ENCODE measurements around the gene PGAP6. TPM values are rescaled to one million over a fixed set of nuclear protein-coding genes. Genes with fewer than 3 reads are reported as not detected.
"Not testable (repeated sequence)": the region's sequence is repeated elsewhere in the genome, so short reads cannot be mapped to it uniquely, and the experiment has no call there.

PGAP6 gene
- total RNA-seq, 1 experiment from 2014 or later = 111 TPM

DNA sequence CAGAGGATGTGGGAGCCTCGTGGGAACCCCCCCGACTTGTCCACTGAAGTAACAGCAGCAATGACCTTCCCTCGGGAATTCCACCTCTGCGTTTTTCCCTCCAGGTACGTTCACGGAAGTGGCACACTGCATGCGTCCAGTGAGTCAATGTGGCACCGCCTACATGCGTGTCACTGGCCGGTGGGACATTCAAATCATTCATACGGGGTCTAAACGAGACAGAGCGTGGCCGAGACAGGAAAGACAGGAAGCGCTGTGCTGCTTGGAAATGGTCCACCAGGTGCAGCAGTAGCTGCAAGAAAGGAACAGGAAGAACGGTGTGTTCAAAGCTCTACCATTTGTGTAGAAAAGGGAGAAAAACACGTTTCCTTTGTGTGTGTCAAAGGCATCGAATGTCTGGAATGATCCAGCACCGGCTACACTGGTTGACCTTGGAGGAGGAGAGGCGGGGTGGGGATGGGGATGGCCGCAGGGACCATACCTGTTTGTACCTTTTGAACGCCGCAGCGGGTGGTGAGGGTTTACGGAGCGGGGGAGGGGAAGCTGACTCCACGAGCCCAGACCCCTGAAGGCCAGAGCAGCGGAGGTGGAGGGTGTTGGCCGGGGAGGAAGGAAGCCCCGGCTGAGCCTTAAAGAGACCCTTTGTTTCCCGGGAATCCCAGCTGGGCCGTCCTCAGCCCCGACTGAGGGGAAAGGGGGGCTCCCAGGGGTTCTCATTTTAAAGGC, 1.7 kb upstream of the PGAP6 start:
- DNase-seq (ENCODE audit: low read depth) = no peak

DNA sequence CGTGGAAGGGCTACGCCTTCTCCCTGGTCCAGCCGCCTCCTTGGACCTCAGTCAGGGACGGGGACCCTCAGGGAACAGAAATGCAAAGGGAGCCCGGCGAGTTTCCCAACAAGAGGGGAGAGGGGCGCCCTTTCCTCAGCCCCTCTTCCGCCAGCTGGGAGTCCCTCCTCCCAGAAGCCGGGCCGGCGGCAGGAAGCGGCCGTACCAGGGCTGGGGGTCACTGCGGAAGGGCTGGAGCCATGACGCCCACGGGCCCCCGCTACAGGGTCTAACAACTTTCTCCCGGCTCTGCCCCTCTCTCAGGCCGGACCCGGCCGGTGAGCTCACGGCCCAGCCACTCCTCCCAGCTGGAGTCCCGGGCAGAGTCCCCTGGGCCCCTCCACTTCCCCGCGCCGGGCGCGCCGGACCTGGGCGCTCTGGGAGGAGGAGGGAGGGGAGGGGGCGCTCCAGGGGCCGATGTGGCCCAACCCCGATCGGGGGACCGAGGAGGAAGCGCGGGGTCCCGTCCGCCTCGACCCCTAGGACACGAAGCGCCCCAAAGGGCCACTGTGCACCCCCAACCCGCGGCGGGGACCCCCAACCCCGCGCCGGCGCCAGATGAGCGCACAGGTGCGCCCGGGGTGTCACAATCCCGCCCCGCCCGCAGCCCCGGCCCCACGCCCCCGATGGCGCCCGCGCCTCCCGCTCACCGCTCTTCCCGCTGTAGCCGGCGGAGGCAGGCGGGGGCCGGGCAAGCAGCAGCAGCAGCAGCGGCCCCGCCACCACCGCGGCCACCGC, 578 bp downstream of the PGAP6 start:
- in situ Hi-C loops (cut with HindIII; ENCODE audit: low pct_unique_long_range_greater_than_20kb, low sequenced_read_pairs) = no loop called here
- DNase-seq (ENCODE audit: low read depth) = no peak

More for the DNA sequence above, 1.7 kb upstream of the PGAP6 start:
- in situ Hi-C loops (cut with HindIII; ENCODE audit: low pct_unique_long_range_greater_than_20kb, low sequenced_read_pairs) = no loop called here

DNA sequence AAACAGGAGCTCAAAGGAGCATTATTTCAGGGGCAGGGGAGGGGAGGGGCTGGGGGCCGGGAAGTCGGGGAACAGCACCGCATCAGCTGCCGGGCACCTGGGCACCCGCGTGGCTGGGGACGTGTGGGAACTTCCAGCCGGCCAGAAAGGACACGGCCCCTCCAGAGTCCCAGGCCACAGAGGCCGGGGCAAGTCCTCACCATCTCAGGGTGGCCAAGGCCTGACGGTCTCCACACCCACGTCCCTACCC, 1.1 kb downstream of the PGAP6 start:
- DNase-seq (ENCODE audit: low read depth) = no peak
- in situ Hi-C loops (cut with HindIII; ENCODE audit: low pct_unique_long_range_greater_than_20kb, low sequenced_read_pairs) = no loop called here

DNA sequence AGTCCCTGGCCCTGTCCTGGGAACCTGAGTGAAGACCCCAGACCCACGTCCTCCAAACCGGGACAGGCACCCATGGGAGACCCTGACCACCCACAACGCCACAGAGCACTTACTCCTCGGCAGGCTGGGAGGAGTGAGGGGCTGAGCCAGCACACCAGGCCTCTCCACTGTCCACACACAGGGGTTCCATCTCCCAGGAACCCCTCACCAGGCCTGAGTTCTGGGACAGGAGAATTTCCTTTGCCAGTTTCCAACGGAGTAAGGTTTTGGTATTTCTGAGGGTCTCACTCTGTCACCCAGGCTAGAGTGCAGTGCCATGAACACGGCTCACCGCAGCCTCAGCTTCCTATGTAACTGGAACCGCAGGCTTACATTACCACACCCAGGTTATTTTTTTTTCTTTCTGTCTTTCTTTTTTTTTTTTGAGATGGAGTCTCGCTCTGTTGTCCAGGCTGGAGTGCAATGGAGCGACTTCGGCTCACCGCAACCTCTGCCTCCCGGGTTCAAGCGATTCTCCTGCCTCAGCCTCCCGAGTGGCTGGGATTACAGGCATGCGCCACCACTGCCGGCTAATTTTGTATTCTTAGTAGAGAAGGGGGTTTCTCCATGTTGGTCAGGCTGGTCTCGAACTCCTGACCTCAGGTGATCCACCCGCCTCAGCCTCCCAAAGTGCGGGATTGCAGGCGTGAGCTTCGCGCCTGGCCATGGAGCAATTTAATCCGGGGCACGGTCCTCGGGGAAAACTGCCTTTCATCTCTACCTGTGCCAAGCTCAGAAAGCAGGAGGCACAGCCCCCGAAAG, 1.6 kb downstream of the PGAP6 start:
- no peak for DNase-seq (ENCODE audit: low read depth)
- in situ Hi-C loops (cut with HindIII; ENCODE audit: low pct_unique_long_range_greater_than_20kb, low sequenced_read_pairs) = no loop called here

DNA sequence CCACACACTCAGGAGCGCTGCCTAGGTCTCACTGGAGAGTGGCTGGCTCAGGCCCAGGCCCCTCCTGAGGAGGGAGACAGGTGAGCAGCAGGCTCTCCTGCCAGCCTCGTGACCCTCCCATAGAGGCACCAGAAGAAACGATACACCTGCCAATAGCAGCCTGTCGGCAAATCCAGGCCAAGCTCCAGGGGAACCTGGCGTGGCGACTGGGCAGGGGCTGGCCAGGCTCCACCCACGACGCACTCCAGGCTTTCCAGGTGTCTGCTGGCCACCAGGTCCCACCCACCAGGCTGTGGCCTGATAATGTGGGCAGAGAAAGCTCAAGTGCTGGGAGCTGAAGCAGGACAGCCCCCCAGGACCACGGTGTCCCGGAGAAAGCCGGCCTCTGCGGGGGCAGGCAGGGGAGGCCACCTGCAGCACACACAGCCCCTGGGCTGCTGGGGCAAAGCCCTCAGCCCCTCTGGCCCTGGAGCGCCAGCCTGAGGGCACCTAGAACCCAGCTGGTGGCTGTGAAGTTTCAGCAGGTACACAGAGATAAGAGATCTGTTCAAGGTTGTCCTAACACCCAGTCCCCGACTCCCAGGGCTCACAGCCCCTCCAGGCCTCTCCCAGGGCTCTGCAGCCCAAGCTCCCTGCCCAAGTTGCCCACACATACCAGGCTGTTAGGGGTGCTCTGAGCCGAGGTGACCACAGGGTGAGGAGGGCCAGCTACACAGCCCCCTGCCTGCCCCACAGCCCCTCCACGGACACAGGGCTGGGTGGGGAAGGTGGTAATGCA, 2.4 kb downstream of the PGAP6 start:
- DNase-seq (ENCODE audit: low read depth) = no peak
- in situ Hi-C loops (cut with HindIII; ENCODE audit: low pct_unique_long_range_greater_than_20kb, low sequenced_read_pairs) = no loop called here

DNA sequence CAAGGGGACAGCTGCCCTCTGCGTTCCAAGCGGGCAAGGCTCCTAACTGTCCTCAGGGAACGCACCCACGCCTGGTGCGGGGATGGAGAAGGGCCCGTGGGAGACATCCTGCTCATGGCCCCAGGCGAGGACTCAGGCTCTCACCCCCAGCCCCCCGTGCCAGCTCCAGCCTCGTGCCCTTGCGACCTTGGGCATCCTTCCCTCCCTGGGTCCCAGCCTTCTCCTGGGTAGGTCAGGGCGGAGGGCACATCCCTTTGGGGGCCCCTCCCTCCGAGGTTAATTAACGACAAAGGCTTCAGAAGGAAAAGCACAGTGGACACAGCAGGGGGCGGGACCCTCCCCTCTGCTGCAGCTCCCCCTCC, 3.0 kb downstream of the PGAP6 start:
- in situ Hi-C loops (cut with HindIII; ENCODE audit: low pct_unique_long_range_greater_than_20kb, low sequenced_read_pairs) = no loop called here
- no peak for DNase-seq (ENCODE audit: low read depth)

DNA sequence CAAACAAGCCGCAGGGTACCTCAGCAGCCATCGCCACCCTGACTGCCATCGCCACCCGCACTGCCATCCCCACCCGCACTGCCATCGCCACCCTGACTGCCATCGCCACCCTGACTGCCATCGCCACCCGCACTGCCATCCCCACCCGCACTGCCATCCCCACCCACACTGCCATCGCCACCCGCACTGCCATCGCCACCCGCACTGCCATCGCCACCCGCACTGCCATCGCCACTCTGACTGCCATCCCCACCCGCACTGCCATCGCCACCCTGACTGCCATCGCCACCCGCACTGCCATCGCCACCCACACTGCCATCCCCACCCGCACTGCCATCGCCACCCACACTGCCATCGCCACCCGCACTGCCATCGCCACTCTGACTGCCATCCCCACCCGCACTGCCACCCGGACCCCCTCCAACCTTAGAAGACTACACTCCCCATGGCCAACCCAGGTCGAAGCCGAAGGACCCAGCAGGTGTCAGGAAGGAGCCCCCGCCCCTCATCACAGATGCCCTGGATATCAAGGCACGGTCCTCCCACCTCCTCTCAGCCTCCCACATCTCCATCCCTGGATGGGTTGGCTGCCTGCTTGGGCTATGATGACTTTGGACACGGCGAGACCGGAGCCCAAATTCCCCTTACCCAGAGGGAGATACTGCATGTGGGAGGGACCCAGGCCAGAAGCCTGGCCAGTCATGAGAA, 3.5 kb downstream of the PGAP6 start:
- DNase-seq (ENCODE audit: low read depth); in situ Hi-C loops (cut with HindIII; ENCODE audit: low pct_unique_long_range_greater_than_20kb, low sequenced_read_pairs): not testable (repeated sequence)

DNA sequence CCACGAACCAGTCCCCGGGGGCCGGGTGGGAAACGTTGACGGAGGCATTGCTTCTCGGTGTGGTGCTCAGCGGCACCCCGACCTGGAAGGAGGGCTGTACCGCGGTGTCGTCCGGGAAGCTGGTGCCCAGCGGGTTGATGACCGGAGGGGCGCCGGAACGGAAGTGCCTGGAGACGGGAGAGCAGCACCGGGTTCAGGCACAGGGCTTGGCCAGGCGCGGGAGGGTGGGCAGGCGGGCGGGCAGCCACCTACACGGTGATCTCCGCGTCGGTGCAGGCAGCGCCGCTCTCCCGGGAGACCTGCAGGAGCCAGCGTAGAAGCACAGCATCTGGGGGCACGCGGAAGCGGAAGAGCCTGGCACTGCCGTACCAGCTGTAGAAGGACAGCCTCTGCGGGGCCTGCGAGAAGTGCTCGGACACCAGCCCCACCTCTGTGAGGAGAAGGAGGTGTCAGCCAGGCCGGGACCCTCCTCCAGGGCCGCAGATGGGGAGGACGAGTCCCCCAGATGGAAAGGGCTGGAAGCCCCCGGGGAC, 4.3 kb downstream of the PGAP6 start:
- DNase-seq (ENCODE audit: low read depth) = no peak
- in situ Hi-C loops (cut with HindIII; ENCODE audit: low pct_unique_long_range_greater_than_20kb, low sequenced_read_pairs) = no loop called here

DNA sequence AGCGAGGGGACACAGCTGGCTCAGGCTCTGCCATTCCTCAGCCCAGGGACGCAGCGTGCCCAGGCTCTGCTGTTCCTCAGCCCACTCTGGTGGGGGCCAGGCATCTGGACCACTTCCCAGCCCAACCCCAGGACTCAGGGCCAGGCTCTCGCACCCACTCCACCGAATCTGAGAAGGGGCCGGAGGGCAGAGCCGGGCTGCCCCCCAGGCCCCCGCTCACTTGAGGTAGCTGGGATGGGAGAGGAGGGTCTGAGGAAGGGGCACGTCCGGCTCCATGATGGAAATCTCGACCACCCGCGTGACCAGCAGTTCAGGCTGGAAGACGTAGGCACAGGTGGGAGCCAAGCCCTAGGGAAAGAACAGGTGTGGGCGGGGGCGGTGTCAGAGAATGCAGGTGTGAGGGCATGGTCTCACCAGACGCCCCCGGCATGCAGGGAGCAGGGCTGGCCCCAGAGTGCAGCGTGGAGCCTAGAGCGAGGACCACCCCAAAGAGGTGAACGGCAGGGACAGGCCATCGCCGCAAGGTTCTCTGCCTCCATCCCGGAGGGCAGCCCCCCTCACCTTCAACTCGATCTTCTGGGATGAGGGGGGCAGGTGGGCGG, 4.9 kb downstream of the PGAP6 start:
- DNase-seq (ENCODE audit: low read depth) = no peak
- in situ Hi-C loops (cut with HindIII; ENCODE audit: low pct_unique_long_range_greater_than_20kb, low sequenced_read_pairs) = no loop called here

DNA sequence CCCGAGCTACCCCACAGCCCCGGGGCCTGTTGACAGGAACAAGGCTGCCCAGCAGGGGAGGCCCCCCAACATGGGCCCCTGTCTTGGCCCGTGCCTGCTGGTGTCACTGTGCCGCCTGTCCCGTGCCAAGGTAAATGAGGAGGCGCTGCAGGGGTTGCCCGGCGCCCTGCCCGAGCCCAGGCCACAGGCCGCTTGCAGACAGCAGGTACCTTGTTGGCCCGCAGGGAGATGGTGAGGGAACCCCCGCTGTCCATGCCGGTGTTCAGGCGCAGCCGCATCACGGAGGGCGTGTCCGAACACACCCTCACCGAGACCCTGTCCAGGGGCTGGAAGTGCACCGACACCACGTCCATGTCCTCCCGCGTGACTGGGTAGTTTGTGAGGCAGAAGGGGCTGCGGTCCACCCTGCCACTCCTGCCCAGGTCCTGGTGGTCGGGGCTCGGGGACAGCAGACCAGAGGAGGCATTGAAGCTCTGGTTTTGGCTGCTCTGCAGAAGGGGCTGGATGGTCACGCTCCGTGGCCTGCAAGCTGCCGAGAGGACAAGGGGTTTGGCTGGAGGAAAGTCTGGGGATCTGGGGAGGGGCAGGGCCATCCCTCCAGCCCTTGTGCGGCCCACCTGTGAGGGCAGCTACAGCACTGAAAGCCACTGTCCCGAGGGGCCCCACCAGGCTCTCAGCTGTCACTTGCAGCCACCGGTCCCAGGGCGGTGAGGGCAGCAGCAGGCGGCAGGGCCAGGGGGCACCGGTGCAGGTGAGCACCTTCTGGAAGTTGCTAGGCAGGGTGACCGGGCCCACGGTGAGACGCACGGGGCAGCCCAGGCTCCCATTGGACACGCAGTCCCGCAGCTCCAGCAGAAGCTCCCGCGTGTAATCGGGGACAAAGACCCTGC, 5.6 kb downstream of the PGAP6 start:
- in situ Hi-C loops (cut with HindIII; ENCODE audit: low pct_unique_long_range_greater_than_20kb, low sequenced_read_pairs) = no loop called here
- no peak for DNase-seq (ENCODE audit: low read depth)

DNA sequence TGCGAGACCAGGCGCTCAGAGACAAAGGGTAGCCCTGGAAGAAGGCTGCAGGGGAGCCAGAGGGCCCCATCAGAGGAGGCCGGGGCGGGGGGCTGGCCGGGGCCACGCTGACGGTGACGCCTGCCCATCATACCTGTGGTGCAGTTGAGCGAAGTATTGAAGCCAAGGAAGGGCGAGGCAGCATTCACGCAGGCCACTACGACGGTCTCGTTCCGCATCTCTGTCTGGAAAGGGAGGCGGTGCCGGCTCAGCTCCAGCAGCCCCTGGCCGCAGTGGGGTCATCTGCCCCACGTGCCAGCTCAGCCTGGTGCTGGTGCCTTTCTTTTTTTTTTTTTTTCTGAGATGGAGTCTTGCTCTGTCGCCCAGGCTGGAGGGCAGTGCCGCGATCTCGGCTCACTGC, 6.6 kb downstream of the PGAP6 start:
- DNase-seq (ENCODE audit: low read depth) = no peak
- in situ Hi-C loops (cut with HindIII; ENCODE audit: low pct_unique_long_range_greater_than_20kb, low sequenced_read_pairs) = no loop called here

DNA sequence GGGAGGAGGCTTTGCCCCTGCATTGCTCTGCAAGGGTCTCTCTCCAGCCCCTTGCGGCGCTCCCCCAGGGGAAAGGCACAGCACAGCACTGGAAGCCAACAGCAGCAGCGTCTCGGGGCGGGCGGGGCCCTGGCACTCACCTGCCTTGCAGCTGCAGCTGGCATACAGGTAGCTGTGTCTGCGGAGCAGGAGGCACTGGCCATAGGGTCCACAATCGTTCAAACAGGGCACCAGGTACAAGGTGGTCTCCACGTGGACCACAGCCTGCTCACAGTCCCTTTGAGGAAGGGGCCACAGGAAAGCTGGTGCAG, 7.2 kb downstream of the PGAP6 start:
- in situ Hi-C loops (cut with HindIII; ENCODE audit: low pct_unique_long_range_greater_than_20kb, low sequenced_read_pairs) = no loop called here
- DNase-seq (ENCODE audit: low read depth) = no peak

DNA sequence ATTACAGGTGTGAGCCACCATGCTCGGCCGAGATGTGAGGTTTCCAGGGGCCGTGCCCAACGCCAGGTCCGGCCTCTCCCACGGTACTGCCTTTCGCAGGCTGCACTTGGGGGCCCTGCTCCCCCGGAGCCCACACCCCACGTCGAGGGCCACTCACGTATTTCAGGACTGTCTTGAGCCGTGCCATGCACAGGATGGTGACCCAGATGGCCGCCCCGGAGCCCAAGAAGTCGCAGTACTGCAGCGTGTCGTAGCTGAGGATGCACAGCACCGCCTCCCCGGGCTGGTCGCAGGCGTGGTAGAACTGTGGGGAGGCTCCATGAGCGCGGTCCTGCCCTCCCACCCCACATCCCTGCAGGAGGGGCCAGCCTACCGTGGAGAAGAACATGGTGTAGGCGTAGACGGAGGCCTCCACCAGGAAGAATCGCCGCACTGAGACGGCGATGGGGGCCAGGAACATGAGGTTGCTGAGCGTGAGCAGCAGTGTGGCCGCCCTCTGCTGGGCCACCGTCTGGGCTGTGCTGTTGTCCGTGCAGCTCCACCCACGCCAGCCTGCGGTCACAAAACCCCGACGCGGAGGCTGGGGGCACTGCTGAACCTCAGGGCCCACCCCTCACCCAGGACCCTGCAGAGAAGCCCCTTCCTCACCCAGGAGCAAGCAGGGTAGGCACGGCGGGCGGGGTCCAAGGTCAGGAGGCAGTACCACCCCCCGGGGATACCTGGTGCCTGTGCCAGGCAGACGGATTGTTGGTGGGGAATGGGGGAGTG, 7.7 kb downstream of the PGAP6 start:
- in situ Hi-C loops (cut with HindIII; ENCODE audit: low pct_unique_long_range_greater_than_20kb, low sequenced_read_pairs) = no loop called here
- DNase-seq (ENCODE audit: low read depth) = no peak

DNA sequence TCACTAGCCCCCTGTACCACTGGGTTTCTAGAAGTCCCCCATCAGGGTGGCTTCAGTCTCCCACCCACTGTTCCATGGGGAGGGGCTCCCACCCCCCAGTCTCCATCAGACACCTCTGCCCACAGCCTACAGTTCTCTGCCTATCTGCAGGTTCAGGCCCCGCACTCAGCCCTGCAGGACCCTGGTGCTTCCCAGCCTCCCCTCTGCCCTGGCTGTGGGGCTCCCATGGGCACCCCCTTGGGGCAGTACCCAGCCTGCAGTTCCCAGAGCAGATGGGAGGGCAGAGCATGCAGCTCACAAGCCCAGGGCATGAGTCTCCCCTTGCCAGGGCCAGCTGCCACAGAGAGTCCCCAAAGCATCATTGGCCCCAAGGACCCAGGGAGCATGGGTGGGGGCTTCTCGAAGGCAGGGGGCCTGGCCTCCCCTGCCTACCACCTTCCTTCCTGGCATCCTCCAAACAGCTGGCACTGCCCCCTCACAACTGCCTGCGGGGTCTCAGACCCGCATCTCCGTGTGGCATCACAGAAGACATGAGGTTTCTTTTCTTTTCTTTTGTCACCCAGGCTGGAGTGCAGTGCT, 8.7 kb downstream of the PGAP6 start:
- in situ Hi-C loops (cut with HindIII; ENCODE audit: low pct_unique_long_range_greater_than_20kb, low sequenced_read_pairs) = no loop called here
- DNase-seq (ENCODE audit: low read depth) = no peak

DNA sequence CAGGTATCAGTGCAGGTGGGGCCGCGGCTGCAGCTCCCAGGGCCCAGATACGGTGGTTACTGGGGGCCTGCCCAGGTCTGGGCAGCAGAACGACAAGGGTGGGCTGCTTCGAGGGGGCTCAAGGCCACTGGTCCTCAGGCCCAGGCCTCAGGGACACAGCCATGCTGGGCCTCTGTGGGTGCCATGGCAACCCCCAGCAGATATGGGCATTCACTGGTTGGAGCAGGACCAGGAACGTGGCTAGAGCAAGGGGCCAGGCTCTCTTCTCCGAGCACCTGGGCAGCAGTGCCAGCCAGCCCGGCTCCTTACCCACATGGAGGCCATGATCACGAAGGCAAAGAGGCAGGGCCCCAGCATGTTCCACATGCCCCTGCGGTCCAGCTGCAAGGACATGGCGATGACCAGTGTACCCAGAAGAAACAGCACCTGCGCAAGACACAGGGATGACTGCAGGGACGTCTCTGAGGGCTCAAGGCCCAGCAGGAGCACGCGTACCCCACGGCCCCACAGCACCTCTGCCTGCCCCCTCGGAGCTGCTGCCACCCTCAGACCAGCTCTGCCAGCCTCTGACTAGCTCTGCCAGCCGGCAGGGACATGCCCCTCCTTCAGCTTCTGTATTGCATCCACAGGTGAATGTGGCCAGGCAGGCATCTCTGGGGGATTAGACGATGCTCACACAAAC, 9.3 kb downstream of the PGAP6 start:
- in situ Hi-C loops (cut with HindIII; ENCODE audit: low pct_unique_long_range_greater_than_20kb, low sequenced_read_pairs) = no loop called here
- DNase-seq (ENCODE audit: low read depth) = no peak

Measured in Caki2 (cell line).